ENCODE measurements around the gene BTK.

GRCh38 chrX:101357166-101357795 lies 28.7 kb downstream of the BTK start:
- TF ChIP-seq, protein P1, sequence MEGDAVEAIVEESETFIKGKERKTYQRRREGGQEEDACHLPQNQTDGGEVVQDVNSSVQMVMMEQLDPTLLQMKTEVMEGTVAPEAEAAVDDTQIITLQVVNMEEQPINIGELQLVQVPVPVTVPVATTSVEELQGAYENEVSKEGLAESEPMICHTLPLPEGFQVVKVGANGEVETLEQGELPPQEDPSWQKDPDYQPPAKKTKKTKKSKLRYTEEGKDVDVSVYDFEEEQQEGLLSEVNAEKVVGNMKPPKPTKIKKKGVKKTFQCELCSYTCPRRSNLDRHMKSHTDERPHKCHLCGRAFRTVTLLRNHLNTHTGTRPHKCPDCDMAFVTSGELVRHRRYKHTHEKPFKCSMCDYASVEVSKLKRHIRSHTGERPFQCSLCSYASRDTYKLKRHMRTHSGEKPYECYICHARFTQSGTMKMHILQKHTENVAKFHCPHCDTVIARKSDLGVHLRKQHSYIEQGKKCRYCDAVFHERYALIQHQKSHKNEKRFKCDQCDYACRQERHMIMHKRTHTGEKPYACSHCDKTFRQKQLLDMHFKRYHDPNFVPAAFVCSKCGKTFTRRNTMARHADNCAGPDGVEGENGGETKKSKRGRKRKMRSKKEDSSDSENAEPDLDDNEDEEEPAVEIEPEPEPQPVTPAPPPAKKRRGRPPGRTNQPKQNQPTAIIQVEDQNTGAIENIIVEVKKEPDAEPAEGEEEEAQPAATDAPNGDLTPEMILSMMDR (IDR thresholded peaks at IDR 0.05; ENCODE audit: insufficient read depth, low read depth, low read length): no peak
- TF ChIP-seq EZH2 (IDR thresholded peaks at IDR 0.05; ENCODE audit: insufficient read depth, low read length): no peak
